GM21367 (cell line): ENCODE results near the gene IL1B.

Source experiments
- ATAC-seq: cut with Tn5 transposase; IDR thresholded peaks from one replicate; pipeline ENCODE4 v1.9.1; 2021; ENCODE audit not compliant: unreplicated experiment

The IL1B gene

GRCh38 chr2:112836695-112837117, at the start of gene IL1B:
Gene IL1B (minus strand): TSS chr2:112836779. CDS start chr2:112836229, 550 bp downstream.
- ATAC-seq = no peak

GRCh38 chr2:112886291-112886690, 49.7 kb upstream of the IL1B start:
- ATAC-seq = no peak

GRCh38 chr2:112885506-112885902, 48.9 kb upstream of the IL1B start:
- no peak for ATAC-seq

- ATAC-seq = peak; percentile 56
Observed at GRCh38 chr2:112884869-112885505, 48.4 kb upstream of the IL1B start.

GRCh38 chr2:112883669-112884068, 47.1 kb upstream of the IL1B start:
- ATAC-seq = no peak

GRCh38 chr2:112881217-112881985, 44.8 kb upstream of the IL1B start:
- ATAC-seq = peak; percentile 60

- ATAC-seq = no peak
Observed at GRCh38 chr2:112880696-112881095, 44.1 kb upstream of the IL1B start.

- no peak for ATAC-seq
Observed at GRCh38 chr2:112880091-112880531, 43.5 kb upstream of the IL1B start.

- no peak for ATAC-seq
Observed at GRCh38 chr2:112879491-112880041, 43.0 kb upstream of the IL1B start.

GRCh38 chr2:112877423-112877822, 40.8 kb upstream of the IL1B start:
- no peak for ATAC-seq

GRCh38 chr2:112876971-112877361, 40.4 kb upstream of the IL1B start:
- no peak for ATAC-seq

GRCh38 chr2:112876257-112876970, 39.8 kb upstream of the IL1B start:
- no peak for ATAC-seq

- no peak for ATAC-seq
Observed at GRCh38 chr2:112870841-112871835, 34.6 kb upstream of the IL1B start.

- ATAC-seq = no peak
Observed at GRCh38 chr2:112869258-112869842, 32.8 kb upstream of the IL1B start.

- ATAC-seq = no peak
Observed at GRCh38 chr2:112867701-112868631, 31.4 kb upstream of the IL1B start.

GRCh38 chr2:112866128-112866835, 29.7 kb upstream of the IL1B start:
- no peak for ATAC-seq

GRCh38 chr2:112864072-112864471, 27.5 kb upstream of the IL1B start:
- no peak for ATAC-seq
